ENCODE measurements around the gene IL17RC. TPM values are rescaled to one million over a fixed set of nuclear protein-coding genes. Genes with fewer than 3 reads are reported as not detected.
"Not testable (repeated sequence)": the region's sequence is repeated elsewhere in the genome, so short reads cannot be mapped to it uniquely, and the experiment has no call there.

IL17RC gene, protein sequence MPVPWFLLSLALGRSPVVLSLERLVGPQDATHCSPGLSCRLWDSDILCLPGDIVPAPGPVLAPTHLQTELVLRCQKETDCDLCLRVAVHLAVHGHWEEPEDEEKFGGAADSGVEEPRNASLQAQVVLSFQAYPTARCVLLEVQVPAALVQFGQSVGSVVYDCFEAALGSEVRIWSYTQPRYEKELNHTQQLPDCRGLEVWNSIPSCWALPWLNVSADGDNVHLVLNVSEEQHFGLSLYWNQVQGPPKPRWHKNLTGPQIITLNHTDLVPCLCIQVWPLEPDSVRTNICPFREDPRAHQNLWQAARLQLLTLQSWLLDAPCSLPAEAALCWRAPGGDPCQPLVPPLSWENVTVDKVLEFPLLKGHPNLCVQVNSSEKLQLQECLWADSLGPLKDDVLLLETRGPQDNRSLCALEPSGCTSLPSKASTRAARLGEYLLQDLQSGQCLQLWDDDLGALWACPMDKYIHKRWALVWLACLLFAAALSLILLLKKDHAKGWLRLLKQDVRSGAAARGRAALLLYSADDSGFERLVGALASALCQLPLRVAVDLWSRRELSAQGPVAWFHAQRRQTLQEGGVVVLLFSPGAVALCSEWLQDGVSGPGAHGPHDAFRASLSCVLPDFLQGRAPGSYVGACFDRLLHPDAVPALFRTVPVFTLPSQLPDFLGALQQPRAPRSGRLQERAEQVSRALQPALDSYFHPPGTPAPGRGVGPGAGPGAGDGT
- 10 to 100 TPM in 4 of 8 experiments, 1 to 10 TPM in 4; 2.7 to 50.7 (median 10.6) TPM for total RNA-seq

DNA sequence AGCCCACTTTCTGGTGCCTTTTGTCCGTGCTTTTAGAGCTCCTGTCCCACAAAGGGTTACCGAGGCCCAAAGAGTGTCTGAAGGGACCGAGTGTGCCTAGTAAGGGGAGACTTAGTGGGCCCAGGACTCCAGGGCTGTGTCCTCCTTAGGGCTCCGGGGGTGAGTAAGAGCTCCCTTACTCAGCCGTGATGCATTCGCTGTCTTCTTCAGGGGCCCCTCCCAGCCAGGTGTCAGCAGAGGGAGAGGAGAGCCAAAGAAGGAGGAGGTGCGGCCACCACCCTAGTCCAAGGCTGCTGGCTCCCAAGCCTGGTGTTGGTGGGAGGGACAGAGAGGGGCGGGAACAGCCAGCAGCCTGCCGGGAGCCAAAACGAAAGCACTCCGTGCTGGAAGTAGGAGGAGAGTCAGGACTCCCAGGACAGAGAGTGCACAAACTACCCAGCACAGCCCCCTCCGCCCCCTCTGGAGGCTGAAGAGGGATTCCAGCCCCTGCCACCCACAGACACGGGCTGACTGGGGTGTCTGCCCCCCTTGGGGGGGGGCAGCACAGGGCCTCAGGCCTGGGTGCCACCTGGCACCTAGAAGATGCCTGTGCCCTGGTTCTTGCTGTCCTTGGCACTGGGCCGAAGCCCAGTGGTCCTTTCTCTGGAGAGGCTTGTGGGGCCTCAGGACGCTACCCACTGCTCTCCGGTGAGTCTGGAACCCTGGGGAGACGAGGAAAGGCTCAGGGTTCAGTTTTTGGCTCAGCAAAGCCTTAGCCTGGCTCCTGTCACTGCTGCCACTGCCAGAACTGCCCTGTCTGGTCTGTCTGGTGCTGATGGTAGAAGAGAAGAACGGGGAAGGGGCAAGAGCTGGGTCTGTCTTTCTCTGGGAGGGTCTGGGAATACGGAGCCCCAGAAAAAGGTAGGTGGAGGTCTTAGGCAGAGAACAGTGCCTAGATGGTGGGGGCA is at the start of gene IL17RC:
TSS of gene IL17RC (plus strand) at position 365 of the 947 bp plus-strand sequence. CDS start at position 583, 218 bp downstream.
- peak; percentile 44 to 84 (median 58) for ATAC-seq (replicated peaks in 6 of 8)
- Histone ChIP-seq H3K4me1 (replicated peaks in 1 of 2) (peaks cover 15 to 27% of the 10 kb centered on the region in 2 donors), H3K27ac (peak within 1 kb of the TSS in 1 of 2 donors; percentile 74), H3K4me3 (peak within 1 kb of the TSS in 4 of 5 donors; percentile 29 to 37 (median 32))
- in situ Hi-C loops (cut with MboI; ENCODE audit: low pct_unique_long_range_greater_than_20kb in 2 of 9, low sequenced_read_pairs in 9 of 9, unreplicated experiment in 9 of 9): no loop called here
- 0 to 95% (median 38%) methylated on average over 1 to 4 of the region's 19 CpGs; no CpG with 5 or more reads in 2 of the 10 experiments for WGBS, 10 experiments

DNA sequence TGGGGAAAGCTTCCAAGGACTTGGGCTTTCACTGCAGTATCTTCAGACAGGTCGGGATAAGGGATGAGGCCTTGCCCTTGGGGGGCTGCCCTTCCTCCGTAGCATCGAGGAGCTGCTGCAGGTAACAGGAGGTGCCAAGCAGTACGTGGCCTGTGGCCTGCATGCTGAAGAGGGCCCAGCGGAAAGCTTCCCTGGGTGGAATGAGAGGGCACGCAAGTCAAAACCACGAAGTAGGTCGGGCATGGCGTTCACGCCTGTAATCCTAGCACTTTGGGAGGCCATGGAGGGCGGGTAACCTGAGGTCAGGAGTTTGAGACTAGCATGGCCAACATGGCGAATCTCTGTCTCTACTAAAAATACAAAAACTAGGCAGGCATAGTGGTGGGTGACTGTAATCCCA is 49.8 kb upstream of the IL17RC start:
- Histone ChIP-seq H3K4me3 (no peak overlapping the region), H3K4me1 (replicated peaks in 1 of 2) (peaks cover 0 to 11% of the 10 kb centered on the region in 2 donors), H3K27ac (no peak overlapping the region)
- 73 to 100% (median 84%) methylated on average over 1 to 4 of the region's 12 CpGs; no CpG with 5 or more reads in 4 of the 10 experiments for WGBS, 10 experiments
- in situ Hi-C loops (cut with MboI; ENCODE audit: low pct_unique_long_range_greater_than_20kb in 2 of 9, low sequenced_read_pairs in 9 of 9, unreplicated experiment in 9 of 9): no loop called here
- no peak for ATAC-seq (replicated peaks in 6 of 8)

DNA sequence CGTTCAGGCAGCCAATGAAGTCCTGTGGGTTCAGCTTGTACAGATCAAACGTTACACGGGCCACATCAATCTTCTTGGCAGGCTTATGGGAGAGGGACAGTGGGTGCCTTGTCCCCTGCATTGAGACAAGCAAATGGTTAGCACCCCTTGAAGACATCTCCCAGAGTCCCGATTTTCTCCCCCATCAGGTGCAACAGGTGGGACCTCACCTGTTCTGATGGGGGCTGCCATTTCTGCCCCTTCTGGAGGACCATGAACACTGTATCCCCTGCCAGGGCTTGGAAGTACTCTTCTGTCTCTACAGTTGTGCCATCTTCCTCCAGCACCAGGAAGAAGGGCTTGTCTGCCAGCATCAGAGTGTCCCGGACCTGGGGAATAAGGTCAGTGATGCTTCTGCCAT is 46.9 kb upstream of the IL17RC start:
- in situ Hi-C loops (cut with MboI; ENCODE audit: low pct_unique_long_range_greater_than_20kb in 2 of 9, low sequenced_read_pairs in 9 of 9, unreplicated experiment in 9 of 9): no loop called here

DNA sequence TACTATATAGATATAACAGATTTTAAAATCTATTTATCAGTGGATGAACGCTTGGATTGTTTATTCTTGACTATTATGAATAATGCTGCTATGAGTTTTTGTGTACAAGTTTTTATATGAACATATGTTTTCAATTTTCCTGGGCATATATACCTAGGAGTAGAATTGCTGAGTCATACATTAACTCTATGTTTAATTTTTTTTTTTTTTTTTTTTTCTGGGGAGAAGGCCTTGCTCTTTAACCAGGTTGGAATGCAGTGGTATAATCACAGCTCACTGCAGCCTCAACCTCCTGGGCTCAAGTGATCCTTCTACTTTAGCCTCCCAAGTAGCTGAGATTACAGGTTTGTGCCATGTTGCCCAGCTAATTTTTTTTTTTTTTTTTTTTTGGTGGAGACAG is 45.9 kb upstream of the IL17RC start:
- WGBS, 10 experiments: 0 to 100% (median 73%) methylated on average over 1 of the region's 1 CpG
- H3K4me1 ChIP-seq (replicated peaks in 1 of 2): no peaks in the 10 kb centered on the region
- peak in 2 of 8 experiments; percentile 41 to 58 for ATAC-seq (replicated peaks in 6 of 8)

More for the DNA sequence above, 46.9 kb upstream of the IL17RC start:
- 54 to 100% (median 72%) methylated on average over 1 to 2 of the region's 5 CpGs; no CpG with 5 or more reads in 6 of the 10 experiments for WGBS, 10 experiments
- no peaks in the 10 kb centered on the region for H3K4me1 ChIP-seq (replicated peaks in 1 of 2)
- no peak overlapping the region for H3K4me3 ChIP-seq
- ATAC-seq (replicated peaks in 6 of 8): no peak
- no peak overlapping the region for H3K27ac ChIP-seq

GRCh38 chr3:9872067-9872466 is 44.8 kb upstream of the IL17RC start:
- H3K27ac ChIP-seq; in situ Hi-C loops (cut with MboI; ENCODE audit: low pct_unique_long_range_greater_than_20kb in 2 of 9, low sequenced_read_pairs in 9 of 9, unreplicated experiment in 9 of 9); H3K4me1 ChIP-seq (replicated peaks in 1 of 2); H3K4me3 ChIP-seq; ATAC-seq (replicated peaks in 6 of 8): not testable (repeated sequence)
- WGBS, 10 experiments: 76 to 100% (median 90%) methylated on average over 2 to 5 of the region's 5 CpGs; no CpG with 5 or more reads in 1 of the 10 experiments

More for the DNA sequence above, 45.9 kb upstream of the IL17RC start:
- Histone ChIP-seq H3K4me3 (no peak overlapping the region), H3K27ac (no peak overlapping the region)
- in situ Hi-C loops (cut with MboI; ENCODE audit: low pct_unique_long_range_greater_than_20kb in 2 of 9, low sequenced_read_pairs in 9 of 9, unreplicated experiment in 9 of 9): no loop called here

GRCh38 chr3:9875448-9875847 is 41.5 kb upstream of the IL17RC start:
- in situ Hi-C loops (cut with MboI; ENCODE audit: low pct_unique_long_range_greater_than_20kb in 2 of 9, low sequenced_read_pairs in 9 of 9, unreplicated experiment in 9 of 9): no loop called here
- no peak for ATAC-seq (replicated peaks in 6 of 8)
- Histone ChIP-seq H3K4me3 (no peak overlapping the region), H3K4me1 (replicated peaks in 1 of 2) (no peaks in the 10 kb centered on the region), H3K27ac (no peak overlapping the region)

DNA sequence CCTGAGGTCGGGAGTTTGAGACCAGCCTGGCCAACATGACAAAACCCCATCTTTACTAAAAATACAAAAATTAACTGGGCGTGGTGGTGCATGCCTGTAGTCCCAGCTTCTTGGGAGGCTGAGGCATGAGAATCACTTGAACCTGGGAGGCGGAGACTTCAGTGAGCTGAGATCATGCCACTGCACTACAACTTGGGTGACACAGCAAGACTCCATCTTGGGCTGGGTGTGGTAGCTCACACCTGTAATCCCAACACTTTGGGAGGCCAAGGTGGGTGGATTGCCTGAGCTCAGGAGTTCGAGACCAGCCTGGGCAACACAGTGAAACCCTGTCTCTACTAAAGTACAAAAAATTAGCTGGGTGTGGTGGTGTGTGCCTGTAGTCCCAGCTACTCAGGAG is 40.6 kb upstream of the IL17RC start:
- WGBS, 10 experiments: 20 to 100% (median 86%) methylated on average over 1 to 2 of the region's 4 CpGs; no CpG with 5 or more reads in 6 of the 10 experiments
- H3K4me3 ChIP-seq; H3K27ac ChIP-seq; in situ Hi-C loops (cut with MboI; ENCODE audit: low pct_unique_long_range_greater_than_20kb in 2 of 9, low sequenced_read_pairs in 9 of 9, unreplicated experiment in 9 of 9); H3K4me1 ChIP-seq (replicated peaks in 1 of 2); ATAC-seq (replicated peaks in 6 of 8): not testable (repeated sequence)

DNA sequence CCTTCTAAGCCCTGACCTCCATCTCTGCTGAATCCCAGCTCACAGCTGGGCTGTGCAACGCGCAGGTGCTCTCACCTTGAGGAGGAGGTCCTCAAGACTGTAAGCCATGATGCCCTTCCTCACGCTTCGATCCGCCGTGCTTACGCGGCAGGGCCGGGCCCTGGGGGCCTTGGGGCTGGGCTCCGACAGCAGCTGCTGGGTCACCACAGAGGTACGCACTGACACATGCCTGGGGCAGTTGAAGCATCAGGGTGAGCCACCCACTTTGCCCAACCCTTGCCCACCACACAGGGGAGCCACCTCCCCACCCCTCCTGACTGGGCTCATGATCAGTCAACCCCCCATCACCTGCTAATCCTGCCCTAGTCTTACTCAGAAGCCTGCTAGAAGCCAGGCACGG is 39.9 kb upstream of the IL17RC start:
- Histone ChIP-seq H3K4me1 (replicated peaks in 1 of 2) (no peaks in the 10 kb centered on the region), H3K27ac (no peak overlapping the region), H3K4me3 (no peak overlapping the region)
- 42 to 80% (median 55%) methylated on average over 1 to 2 of the region's 12 CpGs; no CpG with 5 or more reads in 6 of the 10 experiments for WGBS, 10 experiments
- in situ Hi-C loops (cut with MboI; ENCODE audit: low pct_unique_long_range_greater_than_20kb in 2 of 9, low sequenced_read_pairs in 9 of 9, unreplicated experiment in 9 of 9): no loop called here
- ATAC-seq (replicated peaks in 6 of 8): no peak

GRCh38 chr3:9878700-9879099 is 38.2 kb upstream of the IL17RC start:
- no peak for ATAC-seq (replicated peaks in 6 of 8)
- WGBS, 10 experiments: 40 to 67% methylated on average over 1 to 2 of the region's 5 CpGs; no CpG with 5 or more reads in 8 of the 10 experiments
- Histone ChIP-seq H3K4me3 (no peak overlapping the region), H3K4me1 (replicated peaks in 1 of 2) (no peaks in the 10 kb centered on the region), H3K27ac (no peak overlapping the region)
- in situ Hi-C loops (cut with MboI; ENCODE audit: low pct_unique_long_range_greater_than_20kb in 2 of 9, low sequenced_read_pairs in 9 of 9, unreplicated experiment in 9 of 9): no loop called here

- no peaks in the 10 kb centered on the region for H3K4me1 ChIP-seq (replicated peaks in 1 of 2)
- 33 to 100% (median 100%) methylated on average over 1 to 4 of the region's 7 CpGs; no CpG with 5 or more reads in 3 of the 10 experiments for WGBS, 10 experiments
- in situ Hi-C loops (cut with MboI; ENCODE audit: low pct_unique_long_range_greater_than_20kb in 2 of 9, low sequenced_read_pairs in 9 of 9, unreplicated experiment in 9 of 9): no loop called here
Measured at GRCh38 chr3:9879830-9880549, 36.9 kb upstream of the IL17RC start, which contains the start of gene CIDEC. Gene CIDEC, minus strand, starts transcription at chr3:9880253. Its CDS starts 1,767 bp downstream, at chr3:9878486.

DNA sequence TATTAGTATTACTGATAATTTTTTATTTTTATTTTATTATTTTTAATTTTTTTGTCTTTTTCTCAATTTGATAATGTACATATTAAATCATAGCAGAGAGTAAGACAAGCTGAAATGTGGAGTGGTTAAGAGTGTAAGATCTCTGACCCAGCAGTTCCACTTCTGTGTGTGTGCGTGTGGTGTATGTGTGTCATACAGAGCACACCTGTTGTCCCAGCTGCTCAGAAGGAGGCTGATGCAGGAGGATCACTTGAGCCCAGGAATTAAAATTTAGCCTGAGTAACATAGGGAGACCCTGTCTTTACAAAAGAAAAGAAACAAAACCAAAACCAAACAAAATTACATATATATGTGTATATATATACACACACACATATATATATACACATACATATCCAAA is 35.5 kb upstream of the IL17RC start:
- in situ Hi-C loops (cut with MboI; ENCODE audit: low pct_unique_long_range_greater_than_20kb in 2 of 9, low sequenced_read_pairs in 9 of 9, unreplicated experiment in 9 of 9): no loop called here
- Histone ChIP-seq H3K4me3 (no peak overlapping the region), H3K27ac (no peak overlapping the region), H3K4me1 (replicated peaks in 1 of 2) (no peaks in the 10 kb centered on the region)
- ATAC-seq (replicated peaks in 6 of 8): no peak
- 100% methylated on average over 1 of the region's 1 CpG; no CpG with 5 or more reads in 6 of the 10 experiments for WGBS, 10 experiments

More at GRCh38 chr3:9879830-9880549, 36.9 kb upstream of the IL17RC start, which contains the start of gene CIDEC:
- Histone ChIP-seq H3K4me3 (no peak within 1 kb of the TSS), H3K27ac (no peak within 1 kb of the TSS)
- no peak for ATAC-seq (replicated peaks in 6 of 8)

All from motor neuron (in vitro differentiated cells).